Heart right ventricle (tissue), 16 donors: Measurements from ENCODE around the gene MACIR. TPM values are rescaled to one million over a fixed set of nuclear protein-coding genes. Genes with fewer than 3 reads are reported as not detected.

ENCODE experiments used
- ATAC-seq, 8 donors: fragments of 200-7000 bp; cut with Tn5 transposase; one replicate each; pipeline ENCODE4 v1.9.1; 2020; ENCODE audit warnings: mild to moderate bottlenecking in 8 of 8, moderate library complexity in 8 of 8, moderate number of reproducible peaks in 1 of 8
- DNase-seq, 2 donors: peaks; one replicate each; pipeline ENCODE4 v3.0.0-alpha.2; 2020
- H3K27ac ChIP-seq, 10 donors: fragments of 200-600 bp; sonication (generic) in 2 of 10; one replicate each; pipeline versions ENCODE4 v1.5.0 to v1.8.0; 2020 to 2022; ENCODE audit warnings: mild to moderate bottlenecking in 3 of 10
- H3K27me3 ChIP-seq, 7 donors: fragments of 200-600 bp; one replicate each; pipeline ENCODE4 v1.8.0; 2021 to 2022; ENCODE audit warnings: mild to moderate bottlenecking in 2 of 7
- H3K36me3 ChIP-seq, 9 donors: fragments of 200-600 bp; sonication (generic) in 1 of 9; one replicate each; pipeline versions ENCODE4 v1.5.0 to v1.8.0; 2020 to 2022; ENCODE audit warnings: mild to moderate bottlenecking in 2 of 9
- H3K4me1 ChIP-seq, 9 donors: fragments of 200-600 bp; sonication (generic) in 1 of 9; one replicate each; pipeline versions ENCODE4 v1.5.0 to v1.8.0; 2020 to 2022; ENCODE audit warnings: mild to moderate bottlenecking in 4 of 9
- H3K4me3 ChIP-seq, 10 donors: fragments of 200-600 bp; sonication (generic) in 2 of 10; one replicate each; pipeline versions ENCODE4 v1.5.0 to v1.8.0; 2020 to 2022; ENCODE audit warnings: mild to moderate bottlenecking in 7 of 10, moderate library complexity in 2 of 10
- H3K9me3 ChIP-seq, 11 donors: fragments of 200-600 bp in 10 of 11; sonication (generic) in 2 of 11; one replicate each; pipeline versions ENCODE4 v1.5.0 to v1.8.0; 2013 to 2022; ENCODE audit warnings: mild to moderate bottlenecking in 2 of 11, control low read depth in 1 of 11, moderate library complexity in 1 of 11
- CTCF ChIP-seq, 9 donors: fragments of 200-600 bp; sonication (generic) in 2 of 9; IDR thresholded peaks; one replicate each; pipeline versions ENCODE4 v1.5.0 to v1.8.0; 2021 to 2022; ENCODE audit warnings: antibody characterized with exemption in 9 of 9, mild to moderate bottlenecking in 5 of 9, moderate library complexity in 1 of 9
- WGBS, 2 donors: extraction: QIAGEN DNeasy Blood & Tissue Kit; methylation state at CpG; one replicate each; pipeline ENCODE4 v1.1.7; 2013; ENCODE audit warnings: inconsistent platforms in 1 of 2; 5-methylcytosine and 5-hydroxymethylcytosine counted together
- intact Hi-C, 10 donors: fragments of 100-400 bp; cut with DNase I; formaldehyde crosslinking; loops; one replicate each; pipeline versions ENCODE4 v1.11.1 to v1.14.2; 2022
- polyA plus RNA-seq, 2 donors: library from polyadenylated mRNA; stranded (reverse); fragments of 200-250 nt; gene quantifications; one replicate each; pipeline ENCODE4 v1.2.3, GENCODE V29; 2013
- total RNA-seq, 10 donors: library from RNA; stranded (reverse); fragmentation: NEBNext Ultra II Directional in 3 of 10; extraction: Animal tissue kit (Norgen Biotek cat#: 25700) in 3 of 10; gene quantifications; one replicate each; pipeline versions ENCODE4 v1.2.1 to v1.2.4, GENCODE V29; 2021 to 2023
- donor health status: Arrhythmogenic right ventricular cardiomyopathy.
- donor health status: ischemic (EF 13 %, LVEDD 7.1; RV severe dilation, severe dysfunction).
- donor health status: healthy with polysubstance abuse.
- donor health status: DM: no; HTN: yes; CAD: no.
- donor health status: DM: no; HTN: no; CAD: no.
- donor health status: ischemic (EF 25% LVEDD 6.9; RV normal size, moderate dysfunction).
- donor health status: ischemic (EF 25% LVEDD 5.7; RV mildly dilated, moderate dysfunction).
- donor health status: healthy.
- donor health status: DM: yes; HTN: yes; CAD: no.
- donor health status: Ischemic cardiomyopathy.
- donor health status: ischemic (EF 35%, LVEDD 5.7; RV mildly dilated, moderate dysfunction).
- donor health status: nonischemic (EF 11% LVEDD 7.7; RV severe dilation, severe dysfunction).
- donor health status: DM: yes; HTN: yes; CAD: no.
- donor health status: PGD.
- donor health status: ischemic (EF 29% LVEDD 5.4; RV normal size, mild dysfunction).
- donor health status: nonischemic (EF 23%, LVEDD 6.1; RV moderate dilation, normal function).

Gene MACIR
- total and polyA plus RNA-seq, 12 donors = 1.8 to 5.1 (median 3.8) TPM

- WGBS, 2 donors = 88 to 95% methylated on average over 28 of the region's 28 CpGs
- Histone ChIP-seq H3K36me3 (no peaks in the 10 kb centered on the region), H3K4me3 (no peak overlapping the region), H3K4me1 (no peaks in the 10 kb centered on the region), H3K27ac (no peak overlapping the region), H3K9me3 (no peaks in the 10 kb centered on the region), H3K27me3 (peaks cover 0 to 5% (median 0%) of the 10 kb centered on the region in 7 donors)
- DNase-seq (no peak), ATAC-seq (no peak)
- no peak for TF ChIP-seq CTCF (IDR thresholded peaks at IDR 0.05)
- intact Hi-C loops = loop anchor here in 1 of 10 donors (5.0 kb wide), 1 partner anchor 74 kb away; no protein-coding TSS in a partner anchor
Observed at GRCh38 chr5:103223031-103223955, 35.3 kb upstream of the MACIR start.

GRCh38 chr5:103224118-103224893 is 34.3 kb upstream of the MACIR start:
- no peak overlapping the region for H3K4me3 ChIP-seq
- H3K4me1 ChIP-seq = no peaks in the 10 kb centered on the region
- H3K27ac ChIP-seq = no peak overlapping the region
- H3K9me3 ChIP-seq = peaks cover 0 to 5% (median 0%) of the 10 kb centered on the region in 11 donors
- intact Hi-C loops = loop anchor here in 1 of 10 donors (5.0 kb wide), 1 partner anchor 73 kb away; no protein-coding TSS in a partner anchor
- no peaks in the 10 kb centered on the region for H3K36me3 ChIP-seq
- WGBS, 2 donors = 51 to 52% methylated on average over 11 of the region's 11 CpGs
- peaks cover 0 to 5% (median 0%) of the 10 kb centered on the region in 7 donors for H3K27me3 ChIP-seq
- DNase-seq (peak in 1 of 2 donors; percentile 29), ATAC-seq (peak; percentile 61 to 85 (median 75))
- TF ChIP-seq CTCF (IDR thresholded peaks at IDR 0.05) = peak; percentile 30 to 69 (median 64)

GRCh38 chr5:103224894-103225246 is 33.7 kb upstream of the MACIR start:
- H3K27ac ChIP-seq = no peak overlapping the region
- no peaks in the 10 kb centered on the region for H3K36me3 ChIP-seq
- H3K4me1 ChIP-seq = no peaks in the 10 kb centered on the region
- peaks cover 0 to 6% (median 0%) of the 10 kb centered on the region in 11 donors for H3K9me3 ChIP-seq
- intact Hi-C loops = loop anchor here in 1 of 10 donors (5.0 kb wide), 1 partner anchor 72 kb away; no protein-coding TSS in a partner anchor
- peaks cover 0 to 5% (median 0%) of the 10 kb centered on the region in 7 donors for H3K27me3 ChIP-seq
- no peak for TF ChIP-seq CTCF (IDR thresholded peaks at IDR 0.05)
- DNase-seq (no peak), ATAC-seq (no peak)
- H3K4me3 ChIP-seq = no peak overlapping the region
- 77 to 81% methylated on average over 5 of the region's 5 CpGs for WGBS, 2 donors

GRCh38 chr5:103228061-103228460 is 30.5 kb upstream of the MACIR start:
- WGBS, 2 donors = 87 to 90% methylated on average over 5 of the region's 5 CpGs
- H3K27me3 ChIP-seq = peaks cover 0 to 5% (median 0%) of the 10 kb centered on the region in 7 donors
- H3K36me3 ChIP-seq = no peaks in the 10 kb centered on the region
- H3K4me3 ChIP-seq = no peak overlapping the region
- intact Hi-C loops = no loop called here
- H3K27ac ChIP-seq = no peak overlapping the region
- ATAC-seq = no peak
- DNase-seq = no peak
- no peaks in the 10 kb centered on the region for H3K4me1 ChIP-seq
- no peak for TF ChIP-seq CTCF (IDR thresholded peaks at IDR 0.05)
- H3K9me3 ChIP-seq = peaks cover 0 to 6% (median 0%) of the 10 kb centered on the region in 11 donors
